Stimulated activated CD8-positive, alpha-beta memory T cell treated with anti-CD3 and anti-CD28 coated beads, Interleukin-4, amount 100 ng/mL, for 4 hours (primary cell): ENCODE data around the gene ADSS1.

Experiments
- DNase-seq, 2 donors: peaks; one replicate each; pipeline ENCODE4 v3.0.0-alpha.2; 2020; ENCODE audit warnings: low read depth in 2 of 2, low spot score in 1 of 2

The ADSS1 gene

GRCh38 chr14:104781271-104782077, 57.4 kb downstream of the ADSS1 start:
- no peak for DNase-seq

GRCh38 chr14:104782086-104782807, 58.2 kb downstream of the ADSS1 start:
- DNase-seq, result no peak

- DNase-seq, result no peak
Measured at GRCh38 chr14:104782808-104783139, 58.7 kb downstream of the ADSS1 start.

GRCh38 chr14:104783484-104784217, 59.6 kb downstream of the ADSS1 start:
- no peak for DNase-seq

- DNase-seq, result no peak
Measured at GRCh38 chr14:104784218-104784568, 60.2 kb downstream of the ADSS1 start.

- DNase-seq, result no peak
Measured at GRCh38 chr14:104784846-104785707, 61.0 kb downstream of the ADSS1 start.

GRCh38 chr14:104785708-104786080, 61.7 kb downstream of the ADSS1 start:
- DNase-seq, result no peak

- no peak for DNase-seq
Measured at GRCh38 chr14:104786091-104786586, 62.1 kb downstream of the ADSS1 start.

GRCh38 chr14:104786726-104787675, 63.0 kb downstream of the ADSS1 start:
- DNase-seq, result no peak

GRCh38 chr14:104787736-104788135, 63.7 kb downstream of the ADSS1 start:
- DNase-seq, result no peak

GRCh38 chr14:104788161-104788818, 64.3 kb downstream of the ADSS1 start:
- DNase-seq, result no peak

GRCh38 chr14:104788873-104789663, 65.0 kb downstream of the ADSS1 start:
- no peak for DNase-seq

- no peak for DNase-seq
Measured at GRCh38 chr14:104789752-104790743, 66.0 kb downstream of the ADSS1 start.

- no peak for DNase-seq
Measured at GRCh38 chr14:104791425-104791824, 67.4 kb downstream of the ADSS1 start.

- no peak for DNase-seq
Measured at GRCh38 chr14:104792101-104792884, 68.3 kb downstream of the ADSS1 start.

GRCh38 chr14:104792945-104793702, 69.1 kb downstream of the ADSS1 start:
- no peak for DNase-seq
